Suprapubic skin (tissue), 4 donors: Measurements from ENCODE around the gene MAST4. TPM values are rescaled to one million over a fixed set of nuclear protein-coding genes. Genes with fewer than 3 reads are reported as not detected.

Experiments
- DNase-seq, 2 donors: peaks; one replicate each; pipeline ENCODE4 v3.0.0-alpha.2; 2019; ENCODE audit warnings: low spot score in 2 of 2
- H3K27ac ChIP-seq: fragments of 200-600 bp; sonication (generic); one replicate; pipeline ENCODE4 v1.5.1; 2019
- H3K27me3 ChIP-seq: fragments of 200-600 bp; sonication (generic); one replicate; pipeline ENCODE4 v1.5.1; 2019
- H3K36me3 ChIP-seq: fragments of 200-600 bp; sonication (generic); one replicate; pipeline ENCODE4 v1.5.1; 2019
- H3K4me1 ChIP-seq: fragments of 200-600 bp; sonication (generic); one replicate; pipeline ENCODE4 v1.5.1; 2019
- H3K4me3 ChIP-seq: fragments of 200-600 bp; sonication (generic); one replicate; pipeline ENCODE4 v1.5.1; 2019; ENCODE audit warnings: mild to moderate bottlenecking
- H3K9me3 ChIP-seq: fragments of 200-600 bp; sonication (generic); one replicate; pipeline ENCODE4 v1.5.1; 2019
- CTCF ChIP-seq, 2 donors: fragments of 200-600 bp in 1 of 2; fragments of 450-650 bp in 1 of 2; sonication (generic) in 1 of 2; IDR thresholded peaks; one replicate each; pipeline ENCODE4 v1.5.1; 2016 to 2019; ENCODE audit warnings: antibody characterized with exemption in 2 of 2, mild to moderate bottlenecking in 1 of 2, moderate library complexity in 1 of 2
- EP300 ChIP-seq: sonication (generic); formaldehyde crosslinking; IDR thresholded peaks from one replicate; pipeline ENCODE4 v1.6.1; 2017; ENCODE audit warnings: antibody characterized with exemption
- POLR2A ChIP-seq, 2 donors: fragments of 450-650 bp; IDR thresholded peaks; one replicate each; pipeline ENCODE4 v1.6.1; 2017; ENCODE audit warnings: antibody characterized with exemption in 2 of 2, mild to moderate bottlenecking in 2 of 2, moderate library complexity in 2 of 2
- POLR2AphosphoS5 ChIP-seq, 3 donors: sonication (generic); formaldehyde crosslinking; IDR thresholded peaks; one replicate each; pipeline ENCODE4 v1.6.1; 2017; ENCODE audit warnings: antibody characterized with exemption in 3 of 3
- WGBS: methylation state at CpG from one replicate; pipeline ENCODE4 v1.1.5; 2018; 5-methylcytosine and 5-hydroxymethylcytosine counted together
- total RNA-seq, 4 donors: library from RNA; depleted of rRNA; stranded (reverse); fragments of >200 nt; gene quantifications; one replicate each; pipeline ENCODE4 v1.1.0, GENCODE V29; 2016

The MAST4 gene
- total RNA-seq, 4 donors from 2014 or later: 79.2 to 144 (median 98.1) TPM

GRCh38 chr5:66603164-66603563 is 7.0 kb downstream of the MAST4 start:
- 61% methylated on average over 1 of the region's 1 CpG for WGBS
- no peak for TF ChIP-seq POLR2A (IDR thresholded peaks at IDR 0.05)
- TF ChIP-seq EP300: no peak
- no peak for TF ChIP-seq POLR2AphosphoS5 (IDR thresholded peaks at IDR 0.05)
- no peak for TF ChIP-seq CTCF (IDR thresholded peaks at IDR 0.05)
- H3K27ac ChIP-seq: no peak overlapping the region
- no peaks in the 10 kb centered on the region for H3K36me3 ChIP-seq
- no peaks in the 10 kb centered on the region for H3K27me3 ChIP-seq
- H3K4me1 ChIP-seq: peaks cover 3% of the 10 kb centered on the region
- DNase-seq: no peak
- H3K9me3 ChIP-seq: no peaks in the 10 kb centered on the region
- H3K4me3 ChIP-seq: no peak overlapping the region

GRCh38 chr5:66603881-66604280 is 7.7 kb downstream of the MAST4 start:
- no peak for TF ChIP-seq EP300
- TF ChIP-seq POLR2AphosphoS5 (IDR thresholded peaks at IDR 0.05): no peak
- TF ChIP-seq CTCF (IDR thresholded peaks at IDR 0.05): no peak
- TF ChIP-seq POLR2A (IDR thresholded peaks at IDR 0.05): no peak

GRCh38 chr5:66606713-66607112 is 10.5 kb downstream of the MAST4 start:
- no peaks in the 10 kb centered on the region for H3K9me3 ChIP-seq
- no peaks in the 10 kb centered on the region for H3K36me3 ChIP-seq
- H3K27ac ChIP-seq: no peak overlapping the region
- no peaks in the 10 kb centered on the region for H3K4me1 ChIP-seq
- 94% methylated on average over 2 of the region's 2 CpGs for WGBS
- no peaks in the 10 kb centered on the region for H3K27me3 ChIP-seq
- no peak overlapping the region for H3K4me3 ChIP-seq
- no peak for DNase-seq
- TF ChIP-seq POLR2AphosphoS5 (IDR thresholded peaks at IDR 0.05) (no peak), CTCF (IDR thresholded peaks at IDR 0.05) (no peak), EP300 (no peak), POLR2A (IDR thresholded peaks at IDR 0.05) (no peak)

More at GRCh38 chr5:66603881-66604280, 7.7 kb downstream of the MAST4 start:
- Histone ChIP-seq H3K9me3 (no peaks in the 10 kb centered on the region), H3K27ac (no peak overlapping the region), H3K27me3 (no peaks in the 10 kb centered on the region), H3K4me1 (no peaks in the 10 kb centered on the region), H3K36me3 (no peaks in the 10 kb centered on the region), H3K4me3 (no peak overlapping the region)
- no peak for DNase-seq
- WGBS: 93% methylated on average over 4 of the region's 4 CpGs

GRCh38 chr5:66608501-66608900 is 12.3 kb downstream of the MAST4 start:
- no peak overlapping the region for H3K4me3 ChIP-seq

GRCh38 chr5:66609615-66610014 is 13.4 kb downstream of the MAST4 start:
- DNase-seq: no peak
- no peaks in the 10 kb centered on the region for H3K9me3 ChIP-seq
- no peaks in the 10 kb centered on the region for H3K27me3 ChIP-seq
- H3K4me1 ChIP-seq: no peaks in the 10 kb centered on the region
- no peak overlapping the region for H3K27ac ChIP-seq
- H3K36me3 ChIP-seq: no peaks in the 10 kb centered on the region
- TF ChIP-seq EP300: no peak
- no peak for TF ChIP-seq CTCF (IDR thresholded peaks at IDR 0.05)
- no peak for TF ChIP-seq POLR2AphosphoS5 (IDR thresholded peaks at IDR 0.05)
- TF ChIP-seq POLR2A (IDR thresholded peaks at IDR 0.05): no peak
- no peak overlapping the region for H3K4me3 ChIP-seq

More at GRCh38 chr5:66608501-66608900, 12.3 kb downstream of the MAST4 start:
- Histone ChIP-seq H3K9me3 (no peaks in the 10 kb centered on the region), H3K4me1 (no peaks in the 10 kb centered on the region), H3K27me3 (no peaks in the 10 kb centered on the region), H3K27ac (no peak overlapping the region), H3K36me3 (no peaks in the 10 kb centered on the region)
- TF ChIP-seq CTCF (IDR thresholded peaks at IDR 0.05) (no peak), POLR2AphosphoS5 (IDR thresholded peaks at IDR 0.05) (no peak), EP300 (no peak), POLR2A (IDR thresholded peaks at IDR 0.05) (no peak)
- WGBS: 94% methylated on average over 6 of the region's 6 CpGs
- no peak for DNase-seq
